ENCODE results near the gene VWA1.
"Not testable (repeated sequence)": the region's sequence is repeated elsewhere in the genome, so short reads cannot be mapped to it uniquely, and the experiment has no call there.

GRCh38 chr1:1468196-1468985 lies 32.9 kb downstream of the VWA1 start:
- TF ChIP-seq, protein P1, sequence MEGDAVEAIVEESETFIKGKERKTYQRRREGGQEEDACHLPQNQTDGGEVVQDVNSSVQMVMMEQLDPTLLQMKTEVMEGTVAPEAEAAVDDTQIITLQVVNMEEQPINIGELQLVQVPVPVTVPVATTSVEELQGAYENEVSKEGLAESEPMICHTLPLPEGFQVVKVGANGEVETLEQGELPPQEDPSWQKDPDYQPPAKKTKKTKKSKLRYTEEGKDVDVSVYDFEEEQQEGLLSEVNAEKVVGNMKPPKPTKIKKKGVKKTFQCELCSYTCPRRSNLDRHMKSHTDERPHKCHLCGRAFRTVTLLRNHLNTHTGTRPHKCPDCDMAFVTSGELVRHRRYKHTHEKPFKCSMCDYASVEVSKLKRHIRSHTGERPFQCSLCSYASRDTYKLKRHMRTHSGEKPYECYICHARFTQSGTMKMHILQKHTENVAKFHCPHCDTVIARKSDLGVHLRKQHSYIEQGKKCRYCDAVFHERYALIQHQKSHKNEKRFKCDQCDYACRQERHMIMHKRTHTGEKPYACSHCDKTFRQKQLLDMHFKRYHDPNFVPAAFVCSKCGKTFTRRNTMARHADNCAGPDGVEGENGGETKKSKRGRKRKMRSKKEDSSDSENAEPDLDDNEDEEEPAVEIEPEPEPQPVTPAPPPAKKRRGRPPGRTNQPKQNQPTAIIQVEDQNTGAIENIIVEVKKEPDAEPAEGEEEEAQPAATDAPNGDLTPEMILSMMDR (IDR thresholded peaks at IDR 0.05), result not testable (repeated sequence)
- TF ChIP-seq EZH2, EZH2phosphoT487 (IDR thresholded peaks at IDR 0.05): not testable (repeated sequence)
